ENCODE data around the gene EMC8. TPM values are rescaled to one million over a fixed set of nuclear protein-coding genes. Genes with fewer than 3 reads are reported as not detected.

Gene EMC8
- total and polyA plus RNA-seq, 2 experiments from 2014 or later = 51.1 to 69.4 TPM

GRCh38 chr16:85750146-85750826 is 49.1 kb downstream of the EMC8 start:
- peaks cover 41% of the 10 kb centered on the region for H3K27me3 Mint-ChIP-seq (ENCODE audit: insufficient read depth, low read depth, poor library complexity)
- Histone ChIP-seq H3K4me3 (peak overlapping the region; percentile 87), H3K9me2 (ENCODE audit: insufficient read depth) (no peaks in the 10 kb centered on the region), H4K20me1 (replicated peaks; ENCODE audit: insufficient read depth) (no peaks in the 10 kb centered on the region; the same call in 1 of the 2 replicates), H3K79me2 (replicated peaks; ENCODE audit: insufficient read depth) (0 out of 2 replicates have a peak, but pooled peaks cover 3% of the 10 kb centered on the region), H3F3A (replicated peaks; ENCODE audit: low read depth) (peaks cover 3% of the 10 kb centered on the region; the same call in 1 of the 2 replicates), H3K4me1 (ENCODE audit: insufficient read depth) (peaks cover 49% of the 10 kb centered on the region), H3K27ac (ENCODE audit: low read depth) (no peak overlapping the region), H2AFZ (peak overlapping the region; percentile 93), H3K27me3 (ENCODE audit: insufficient read depth) (peaks cover 27% of the 10 kb centered on the region), H3K4me2 (peak overlapping the region; percentile 95), H3K36me3 (ENCODE audit: insufficient read depth) (no peaks in the 10 kb centered on the region)
- ATAC-seq = peak; percentile 21
- H3K4me3 Mint-ChIP-seq = peak overlapping the region; percentile 85
- no peak overlapping the region for H3K27ac Mint-ChIP-seq
- no peaks in the 10 kb centered on the region for H3K9me3 Mint-ChIP-seq
- no peak for TF ChIP-seq ZNF114 (CRISPR knock-in tag; IDR thresholded peaks at IDR 0.05)
- peak; percentile 56; the same call in 1 of the 2 replicates for TF ChIP-seq POLR2AphosphoS5 (IDR thresholded peaks at IDR 0.05; ENCODE audit: low read depth)
- DNase-seq (ENCODE audit: low spot score) = peak; percentile 69
- H3K36me3 Mint-ChIP-seq (ENCODE audit: low read depth) = no peaks in the 10 kb centered on the region
- H3K4me1 Mint-ChIP-seq = peaks cover 50% of the 10 kb centered on the region

GRCh38 chr16:85749771-85750145 is 49.6 kb downstream of the EMC8 start:
- no peaks in the 10 kb centered on the region for H3K36me3 Mint-ChIP-seq (ENCODE audit: low read depth)
- Histone ChIP-seq H3K4me3 (peak overlapping the region; percentile 87), H3K27me3 (ENCODE audit: insufficient read depth) (peaks cover 27% of the 10 kb centered on the region), H3K9me2 (ENCODE audit: insufficient read depth) (no peaks in the 10 kb centered on the region), H2AFZ (peak overlapping the region; percentile 93), H3K4me1 (ENCODE audit: insufficient read depth) (peaks cover 49% of the 10 kb centered on the region), H3K36me3 (ENCODE audit: insufficient read depth) (no peaks in the 10 kb centered on the region), H3F3A (replicated peaks; ENCODE audit: low read depth) (peaks cover 3% of the 10 kb centered on the region; the same call in 1 of the 2 replicates), H3K79me2 (replicated peaks; ENCODE audit: insufficient read depth) (0 out of 2 replicates have a peak, but pooled peaks cover 3% of the 10 kb centered on the region), H3K4me2 (peak overlapping the region; percentile 95), H4K20me1 (replicated peaks; ENCODE audit: insufficient read depth) (no peaks in the 10 kb centered on the region; the same call in 1 of the 2 replicates), H3K27ac (ENCODE audit: low read depth) (no peak overlapping the region)
- no peak overlapping the region for H3K27ac Mint-ChIP-seq
- peaks cover 41% of the 10 kb centered on the region for H3K27me3 Mint-ChIP-seq (ENCODE audit: insufficient read depth, low read depth, poor library complexity)
- peak; percentile 9 for ATAC-seq
- H3K4me3 Mint-ChIP-seq = peak overlapping the region; percentile 85
- H3K4me1 Mint-ChIP-seq = peaks cover 50% of the 10 kb centered on the region
- no peaks in the 10 kb centered on the region for H3K9me3 Mint-ChIP-seq
- DNase-seq (ENCODE audit: low spot score) = no peak
- TF ChIP-seq POLR2AphosphoS5 (IDR thresholded peaks at IDR 0.05; ENCODE audit: low read depth) = no peak
- TF ChIP-seq ETS1 (IDR thresholded peaks at IDR 0.05) = no peak
- TF ChIP-seq CREB1 (CRISPR knock-in tag; IDR thresholded peaks at IDR 0.05; ENCODE audit: low read depth) = no peak
- no peak for TF ChIP-seq EZH2phosphoT487 (IDR thresholded peaks at IDR 0.05; ENCODE audit: unreplicated experiment)
- no peak for TF ChIP-seq JUNB (IDR thresholded peaks at IDR 0.05; ENCODE audit: unreplicated experiment)
- TF ChIP-seq CTCF (conservative IDR thresholded peaks at IDR 0.05; ENCODE audit: low read depth in 2 of 2) = no peak
- TF ChIP-seq REST (IDR thresholded peaks at IDR 0.05; ENCODE audit: unreplicated experiment) = no peak

All from GM23338 (cell line).